Measurements from ENCODE around the gene RNF146.
"Not testable (repeated sequence)": the region's sequence is repeated elsewhere in the genome, so short reads cannot be mapped to it uniquely, and the experiment has no call there.

RNF146 gene

GRCh38 chr6:127288705-127289104, 22.0 kb downstream of the RNF146 start:
- no peak for DNase-seq

- no peak for DNase-seq
Observed at GRCh38 chr6:127289934-127290333, 23.3 kb downstream of the RNF146 start.

DNA sequence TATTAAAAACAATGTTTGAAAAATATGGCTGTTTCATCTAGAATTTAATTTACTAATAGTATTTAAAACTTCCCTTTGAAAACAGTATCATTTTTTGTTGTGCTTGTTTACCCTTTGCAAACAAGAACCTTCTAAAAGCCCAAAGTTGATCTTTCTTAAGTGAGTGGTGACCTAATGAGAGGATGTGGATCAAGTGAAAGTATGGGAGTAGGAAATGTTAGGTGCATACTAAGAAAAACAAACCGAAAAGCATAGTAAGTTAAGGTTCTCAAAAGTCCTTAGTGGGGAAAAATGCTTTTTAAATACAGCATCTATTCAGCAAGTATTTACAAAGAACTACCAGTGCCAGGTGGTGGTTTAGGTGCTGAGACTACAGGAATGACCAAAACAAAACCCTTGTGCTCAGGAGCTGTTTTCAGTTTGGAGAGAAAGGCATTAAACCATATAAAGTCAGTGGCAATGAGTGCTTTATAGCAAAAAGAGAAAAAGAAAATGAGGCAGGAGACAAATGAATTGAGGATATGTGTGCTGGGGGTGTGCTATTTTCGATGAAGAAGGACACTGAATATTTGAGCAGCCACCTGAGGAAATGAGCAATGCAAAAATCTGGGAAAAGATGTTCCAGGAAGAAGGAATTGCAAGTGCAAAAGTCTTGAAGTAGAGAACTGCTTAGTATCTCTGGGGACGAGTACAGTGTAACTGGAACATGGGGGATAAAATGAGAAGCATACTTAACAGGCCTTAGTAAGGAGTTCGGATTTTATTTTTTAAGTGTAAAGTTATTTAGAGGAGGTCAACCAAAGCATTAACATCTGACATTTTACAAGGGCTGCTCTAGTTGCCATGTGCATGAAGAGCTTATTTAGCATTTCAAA, 24.0 kb downstream of the RNF146 start:
- no peak for DNase-seq

GRCh38 chr6:127291495-127291894, 24.8 kb downstream of the RNF146 start:
- no peak for DNase-seq

DNA sequence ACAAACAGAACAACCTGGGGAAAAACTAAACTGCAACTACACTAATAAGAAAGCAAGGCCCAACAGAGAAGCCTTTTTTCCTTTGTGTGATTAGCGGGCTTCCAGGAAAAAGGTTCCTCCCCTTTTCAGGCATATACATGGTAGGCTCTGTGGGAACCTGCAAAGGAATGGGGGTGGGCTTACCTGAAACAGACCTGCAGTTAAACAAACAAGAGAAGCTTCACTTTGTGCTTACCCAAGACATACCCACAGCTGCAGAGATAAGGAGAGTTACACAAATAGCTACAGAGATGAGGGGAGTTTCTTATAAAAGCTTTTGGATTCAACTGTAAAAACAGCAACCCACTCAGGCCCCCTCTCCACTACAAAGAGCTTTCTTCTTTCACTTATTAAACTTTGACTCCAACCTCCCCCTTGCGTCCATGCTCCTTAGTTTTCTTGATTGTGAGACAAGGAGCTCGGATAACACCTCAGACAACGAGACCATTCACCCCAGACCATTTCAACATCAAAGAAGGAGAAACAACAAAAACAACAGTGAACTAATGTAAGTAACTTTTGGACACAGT, 30.9 kb downstream of the RNF146 start:
- DNase-seq, result no peak

DNA sequence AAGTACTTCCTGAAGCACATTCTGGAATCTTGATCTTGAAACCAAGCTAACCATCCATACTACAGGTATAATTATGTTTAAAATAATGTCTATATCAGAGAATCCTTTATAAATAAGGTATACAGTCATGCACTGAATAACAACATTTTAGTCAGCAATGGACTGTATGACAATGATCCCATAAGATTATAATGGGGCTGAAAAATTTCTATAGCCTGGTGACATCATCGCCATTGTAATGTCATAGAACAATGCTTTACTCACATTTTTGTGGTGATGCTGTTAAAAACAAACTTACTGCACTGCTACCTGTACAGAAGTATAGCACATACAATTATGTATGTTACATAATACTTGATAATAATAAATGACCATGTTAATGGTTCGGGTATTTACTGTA, 31.8 kb downstream of the RNF146 start:
- DNase-seq, result no peak

- no peak for DNase-seq
Observed at GRCh38 chr6:127299522-127300240, 33.0 kb downstream of the RNF146 start.

GRCh38 chr6:127300411-127300810, 33.7 kb downstream of the RNF146 start:
- DNase-seq, result no peak

- DNase-seq, result no peak
Observed at GRCh38 chr6:127301199-127301700, 34.6 kb downstream of the RNF146 start.

DNA sequence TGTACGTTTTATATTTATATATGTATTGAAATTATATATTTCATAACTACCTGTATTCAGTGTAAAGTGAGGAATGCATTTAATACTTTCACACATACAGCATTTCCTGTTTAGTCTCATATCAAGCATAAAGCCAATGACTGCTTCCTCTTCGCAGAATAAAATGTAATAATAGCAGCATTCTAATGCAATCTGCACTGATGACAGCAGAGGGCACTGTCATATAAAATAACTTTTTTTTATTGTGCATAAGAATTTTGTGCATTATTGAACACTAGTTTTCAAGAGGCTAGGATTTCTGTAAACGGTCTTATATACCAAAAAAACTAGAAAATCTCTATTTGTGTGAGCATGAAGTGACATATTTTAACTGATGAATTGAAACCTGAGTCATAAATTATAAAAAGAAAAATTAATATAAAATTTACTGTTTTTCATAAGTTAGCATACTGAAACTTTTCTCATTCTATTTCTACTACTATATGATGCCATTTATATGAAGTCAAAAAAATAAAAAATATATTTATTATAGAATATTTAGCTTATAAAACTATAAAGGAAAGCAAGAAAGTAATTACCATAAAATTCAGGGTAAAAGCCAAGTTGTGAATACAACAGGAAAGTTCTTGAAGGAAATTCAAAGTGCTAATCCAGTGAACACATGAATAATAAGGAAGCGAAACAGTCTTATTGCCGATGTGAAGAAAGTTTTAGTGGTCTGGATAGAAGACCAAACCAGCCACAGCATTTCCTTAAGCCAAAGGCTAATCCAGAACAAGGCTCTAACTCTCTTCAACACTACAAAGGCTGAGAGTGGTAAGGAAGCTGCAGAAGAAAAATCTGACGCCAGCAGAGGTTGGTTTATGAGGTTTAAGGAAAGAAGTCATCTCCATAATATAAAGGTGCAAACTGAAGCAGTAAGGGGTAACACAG, 36.3 kb downstream of the RNF146 start:
- DNase-seq, result peak; percentile 47

DNA sequence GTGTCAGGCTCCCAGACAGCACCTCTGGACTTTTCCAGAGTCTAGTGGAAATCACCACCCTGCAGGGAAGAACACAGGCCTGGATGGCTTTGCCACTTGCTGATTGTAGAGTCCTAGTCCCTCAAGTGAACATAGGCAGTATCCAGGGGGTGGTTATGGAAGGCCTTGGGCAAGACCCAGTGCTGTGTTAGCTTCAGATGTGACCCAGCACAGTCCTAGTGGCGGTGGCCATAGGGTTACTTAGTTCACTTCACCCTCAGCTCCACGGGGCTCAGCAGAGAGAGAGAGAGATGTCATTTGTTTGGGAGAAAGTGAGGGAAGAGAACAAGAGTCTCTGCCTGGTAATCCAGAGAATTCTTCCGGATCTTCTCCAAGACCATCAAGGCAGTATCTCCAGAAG, 37.3 kb downstream of the RNF146 start:
- DNase-seq, result no peak

DNA sequence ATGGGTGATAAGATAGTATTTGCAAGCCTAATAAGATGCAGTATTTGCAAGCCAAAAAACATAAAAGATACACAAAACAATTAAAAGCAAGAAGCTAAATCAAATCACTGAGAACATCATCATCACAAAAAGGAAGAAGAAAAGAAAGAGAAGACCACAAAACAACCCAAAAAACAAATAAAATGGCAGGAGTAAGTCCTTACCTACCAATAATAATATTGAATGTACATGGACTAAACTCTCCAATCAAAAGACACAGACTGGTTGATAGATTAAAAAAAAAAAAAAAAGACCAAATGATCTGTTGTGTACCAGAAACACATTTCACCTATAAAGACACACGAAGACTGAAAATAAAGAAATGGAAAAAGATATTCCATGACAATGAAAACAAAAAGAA, 39.1 kb downstream of the RNF146 start:
- DNase-seq, result no peak

DNA sequence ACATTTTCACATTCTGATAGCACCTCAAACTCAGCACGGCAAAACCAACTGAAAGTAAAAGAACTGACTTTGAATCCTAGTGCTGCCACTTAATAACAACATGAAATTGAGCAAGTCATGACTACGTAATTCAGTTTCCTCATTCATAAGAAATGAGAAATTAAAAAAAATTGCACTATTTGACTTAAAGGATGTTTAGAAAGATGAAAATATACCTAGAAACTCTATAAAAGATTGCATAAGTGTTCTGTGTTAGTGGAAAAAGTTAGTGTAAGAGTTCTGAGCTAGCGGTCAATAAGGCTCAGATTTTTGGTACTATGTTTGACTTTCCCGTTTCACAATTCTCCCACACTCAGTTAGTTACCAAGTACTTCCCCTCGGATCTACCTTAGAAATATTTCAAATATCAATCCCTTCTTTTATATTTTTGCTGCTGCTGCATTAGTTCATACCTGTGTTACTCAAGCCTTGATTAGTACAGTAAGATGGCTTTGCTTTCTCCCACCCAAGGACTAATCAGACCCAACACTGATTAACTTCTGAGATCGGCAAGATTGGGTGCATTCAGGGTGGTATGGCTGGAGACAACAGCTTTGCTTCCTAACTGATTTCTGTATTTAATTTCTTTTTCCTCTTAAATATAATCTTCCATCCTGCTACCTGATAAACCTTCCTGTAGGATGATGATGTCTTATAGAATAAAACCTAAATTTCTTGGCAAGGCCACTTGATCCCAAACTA, 50.9 kb downstream of the RNF146 start:
- DNase-seq, result no peak

GRCh38 chr6:127319686-127320085, 53.0 kb downstream of the RNF146 start:
- no peak for DNase-seq

- no peak for DNase-seq
Observed at GRCh38 chr6:127328043-127328609, 61.5 kb downstream of the RNF146 start.

GRCh38 chr6:127331256-127331655, 64.6 kb downstream of the RNF146 start:
- not testable (repeated sequence) for DNase-seq

DNA sequence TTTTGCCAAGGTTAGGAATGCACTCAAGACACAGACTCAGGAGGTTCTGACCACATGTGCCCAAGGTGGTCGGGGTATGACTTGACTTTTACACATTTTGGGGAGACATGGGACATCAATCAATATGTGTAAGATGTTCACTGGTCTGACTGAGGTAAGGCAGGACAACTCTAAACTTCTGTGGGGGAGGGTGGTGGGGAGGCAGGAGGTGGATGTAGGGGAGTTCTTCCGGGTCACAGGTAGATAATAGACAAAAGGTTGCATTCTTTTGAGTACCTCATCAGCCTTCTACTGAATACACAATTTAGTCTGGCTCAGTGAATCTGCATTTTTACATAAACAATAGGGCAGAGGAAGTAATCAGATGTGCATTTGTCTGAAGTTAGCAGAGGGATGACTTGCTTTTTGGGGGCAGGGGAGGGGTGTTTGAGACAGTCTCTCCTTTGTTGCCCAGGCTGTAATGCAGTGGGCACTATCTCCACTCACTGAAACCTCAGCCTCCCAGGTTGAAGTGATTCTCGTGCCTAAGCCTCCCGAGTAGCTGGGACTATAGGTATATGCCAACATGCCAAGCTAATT, 65.8 kb downstream of the RNF146 start:
- no peak for DNase-seq

Data from activated T-cell treated with anti-CD3 and anti-CD28 coated beads for 4 hours (primary cell).